ENCODE measurements around the gene LSM7.
"Not testable (repeated sequence)": the region's sequence is repeated elsewhere in the genome, so short reads cannot be mapped to it uniquely, and the experiment has no call there.

LSM7 gene

GRCh38 chr19:2283835-2284507 lies 44.4 kb downstream of the LSM7 start:
- peaks cover 9% of the 10 kb centered on the region for H3K4me1 Mint-ChIP-seq
- H3K27me3 Mint-ChIP-seq (ENCODE audit: low read depth, poor library complexity), result peaks cover 90% of the 10 kb centered on the region
- H3K36me3 Mint-ChIP-seq (ENCODE audit: low read depth), result peaks cover 3% of the 10 kb centered on the region
- no peaks in the 10 kb centered on the region for H3K9me3 Mint-ChIP-seq
- H3K27ac Mint-ChIP-seq, result no peak overlapping the region
- DNase-seq, result no peak
- no peak for TF ChIP-seq CTCF (IDR thresholded peaks at IDR 0.05)
- no peak overlapping the region for H3K4me3 Mint-ChIP-seq

- peak overlapping the region; percentile 55 for H3K4me3 Mint-ChIP-seq
- TF ChIP-seq CTCF (IDR thresholded peaks at IDR 0.05), result no peak
- peaks cover 79% of the 10 kb centered on the region for H3K27me3 Mint-ChIP-seq (ENCODE audit: low read depth, poor library complexity)
- peaks cover 4% of the 10 kb centered on the region for H3K4me1 Mint-ChIP-seq
- no peaks in the 10 kb centered on the region for H3K9me3 Mint-ChIP-seq
- no peak overlapping the region for H3K27ac Mint-ChIP-seq
- DNase-seq, result no peak
- no peaks in the 10 kb centered on the region for H3K36me3 Mint-ChIP-seq (ENCODE audit: low read depth)
These were observed 45.5 kb downstream of the LSM7 start for GRCh38 chr19:2282862-2283237.

- Mint-ChIP-seq H3K36me3 (ENCODE audit: low read depth) (peaks cover 2% of the 10 kb centered on the region), H3K27me3 (ENCODE audit: low read depth, poor library complexity) (peaks cover 73% of the 10 kb centered on the region), H3K9me3 (no peaks in the 10 kb centered on the region), H3K4me1 (peaks cover 7% of the 10 kb centered on the region), H3K27ac (no peak within 1 kb of the TSS), H3K4me3 (peak within 1 kb of the TSS; percentile 55)
- peak; percentile 75 for DNase-seq
- TF ChIP-seq CTCF (IDR thresholded peaks at IDR 0.05), result no peak
These were observed 46.1 kb downstream of the LSM7 start, which contains the start of gene PEAK3 for GRCh38 chr19:2282062-2282861. PEAK3 (minus strand) TSS chr19:2282175; CDS start chr19:2280931, 1,244 bp downstream.

GRCh38 chr19:2281265-2282061 lies 46.9 kb downstream of the LSM7 start:
- not testable (repeated sequence) for H3K9me3 Mint-ChIP-seq, H3K4me1 Mint-ChIP-seq, DNase-seq, H3K27ac Mint-ChIP-seq
- H3K36me3 Mint-ChIP-seq (ENCODE audit: low read depth), result peaks cover 10% of the 10 kb centered on the region
- H3K4me3 Mint-ChIP-seq, result peak overlapping the region; percentile 52
- peaks cover 65% of the 10 kb centered on the region for H3K27me3 Mint-ChIP-seq (ENCODE audit: low read depth, poor library complexity)

- no peaks in the 10 kb centered on the region for H3K9me3 Mint-ChIP-seq
- H3K4me1 Mint-ChIP-seq, result peaks cover 9% of the 10 kb centered on the region
- peaks cover 11% of the 10 kb centered on the region for H3K36me3 Mint-ChIP-seq (ENCODE audit: low read depth)
- no peak overlapping the region for H3K4me3 Mint-ChIP-seq
- no peak for TF ChIP-seq CTCF (IDR thresholded peaks at IDR 0.05)
- peaks cover 58% of the 10 kb centered on the region for H3K27me3 Mint-ChIP-seq (ENCODE audit: low read depth, poor library complexity)
- DNase-seq, result no peak
- H3K27ac Mint-ChIP-seq, result no peak overlapping the region
These were observed 47.6 kb downstream of the LSM7 start for GRCh38 chr19:2280633-2281264.

Measured in nephron progenitor cell (in vitro differentiated cells).